ENCODE data around the gene C20orf144. TPM values are rescaled to one million over a fixed set of nuclear protein-coding genes. Genes with fewer than 3 reads are reported as not detected.

C20orf144 gene
- total RNA-seq, 4 donors from 2014 or later = not detected

DNA sequence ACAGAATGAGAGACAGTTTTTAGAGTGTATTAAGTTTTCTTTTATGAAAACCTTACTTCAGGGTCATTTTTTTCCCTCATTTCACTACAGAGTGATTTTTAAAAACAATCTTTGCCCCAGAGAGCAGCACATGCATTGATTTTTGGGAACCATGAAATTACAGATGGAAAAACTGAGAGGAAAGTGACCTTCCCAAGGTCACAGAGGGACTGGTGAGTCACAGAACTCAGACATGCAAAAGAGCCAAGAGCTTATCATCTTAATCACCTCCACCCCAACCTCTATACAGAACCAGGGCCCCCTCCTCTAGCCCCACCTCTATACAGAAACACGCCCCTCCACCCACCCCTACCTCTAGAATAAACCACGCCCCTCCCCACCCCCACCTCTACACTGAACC, 47.3 kb downstream of the C20orf144 start:
- no peak for TF ChIP-seq POLR2A (IDR thresholded peaks at IDR 0.05)
- TF ChIP-seq, protein P1, sequence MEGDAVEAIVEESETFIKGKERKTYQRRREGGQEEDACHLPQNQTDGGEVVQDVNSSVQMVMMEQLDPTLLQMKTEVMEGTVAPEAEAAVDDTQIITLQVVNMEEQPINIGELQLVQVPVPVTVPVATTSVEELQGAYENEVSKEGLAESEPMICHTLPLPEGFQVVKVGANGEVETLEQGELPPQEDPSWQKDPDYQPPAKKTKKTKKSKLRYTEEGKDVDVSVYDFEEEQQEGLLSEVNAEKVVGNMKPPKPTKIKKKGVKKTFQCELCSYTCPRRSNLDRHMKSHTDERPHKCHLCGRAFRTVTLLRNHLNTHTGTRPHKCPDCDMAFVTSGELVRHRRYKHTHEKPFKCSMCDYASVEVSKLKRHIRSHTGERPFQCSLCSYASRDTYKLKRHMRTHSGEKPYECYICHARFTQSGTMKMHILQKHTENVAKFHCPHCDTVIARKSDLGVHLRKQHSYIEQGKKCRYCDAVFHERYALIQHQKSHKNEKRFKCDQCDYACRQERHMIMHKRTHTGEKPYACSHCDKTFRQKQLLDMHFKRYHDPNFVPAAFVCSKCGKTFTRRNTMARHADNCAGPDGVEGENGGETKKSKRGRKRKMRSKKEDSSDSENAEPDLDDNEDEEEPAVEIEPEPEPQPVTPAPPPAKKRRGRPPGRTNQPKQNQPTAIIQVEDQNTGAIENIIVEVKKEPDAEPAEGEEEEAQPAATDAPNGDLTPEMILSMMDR (IDR thresholded peaks at IDR 0.05) = no peak
- Histone ChIP-seq H3K4me1 (peaks cover 0 to 8% (median 0%) of the 10 kb centered on the region in 3 donors), H3K9me3 (no peaks in the 10 kb centered on the region), H3K27ac (no peak overlapping the region), H3K36me3 (peaks cover 0 to 76% (median 0%) of the 10 kb centered on the region in 3 donors), H3K27me3 (no peaks in the 10 kb centered on the region), H3K4me3 (no peak overlapping the region)
- 67% methylated on average over 1 of the region's 2 CpGs; no CpG with 5 or more reads in 1 of the 2 donors for WGBS, 2 donors
- no peak for DNase-seq
- intact Hi-C loops (cut with DNase I) = no loop called here

DNA sequence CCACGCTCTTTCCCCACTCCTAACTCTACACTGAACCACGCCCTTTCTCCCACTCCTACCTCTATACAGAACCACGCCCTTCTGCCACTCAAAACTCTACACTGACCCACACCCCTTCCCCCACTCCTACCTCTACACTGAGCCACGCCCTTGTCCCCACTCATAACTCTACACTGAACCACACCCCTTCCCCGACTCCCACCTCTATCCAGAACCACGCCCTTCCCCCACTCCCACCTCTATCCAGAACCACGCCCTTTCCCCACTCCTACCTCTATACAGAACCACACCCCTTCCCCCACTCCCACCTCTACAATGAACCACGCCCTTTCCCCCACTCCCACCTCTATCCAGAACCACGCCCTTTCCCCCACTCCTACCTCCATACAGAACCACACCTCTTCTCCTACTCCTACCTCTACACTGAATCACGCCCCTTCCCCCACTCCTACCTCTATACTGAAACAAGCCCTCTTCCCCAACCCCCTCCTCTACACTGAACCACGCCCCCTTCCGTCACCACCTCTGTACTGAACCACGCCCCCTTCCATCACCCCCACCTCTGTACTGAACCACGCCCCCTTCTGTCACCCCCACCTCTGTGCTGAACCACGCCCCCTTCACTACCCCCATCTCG, 47.9 kb downstream of the C20orf144 start:
- Histone ChIP-seq H3K27ac (no peak overlapping the region), H3K4me1 (peaks cover 0 to 8% (median 0%) of the 10 kb centered on the region in 3 donors), H3K27me3 (no peaks in the 10 kb centered on the region), H3K4me3 (no peak overlapping the region), H3K9me3 (no peaks in the 10 kb centered on the region), H3K36me3 (peaks cover 0 to 82% (median 0%) of the 10 kb centered on the region in 3 donors)
- 77 to 78% methylated on average over 16 of the region's 16 CpGs for WGBS, 2 donors
- no peak for DNase-seq
- intact Hi-C loops (cut with DNase I) = no loop called here
- no peak for TF ChIP-seq POLR2A (IDR thresholded peaks at IDR 0.05)
- TF ChIP-seq, protein P1 (IDR thresholded peaks at IDR 0.05) = no peak

DNA sequence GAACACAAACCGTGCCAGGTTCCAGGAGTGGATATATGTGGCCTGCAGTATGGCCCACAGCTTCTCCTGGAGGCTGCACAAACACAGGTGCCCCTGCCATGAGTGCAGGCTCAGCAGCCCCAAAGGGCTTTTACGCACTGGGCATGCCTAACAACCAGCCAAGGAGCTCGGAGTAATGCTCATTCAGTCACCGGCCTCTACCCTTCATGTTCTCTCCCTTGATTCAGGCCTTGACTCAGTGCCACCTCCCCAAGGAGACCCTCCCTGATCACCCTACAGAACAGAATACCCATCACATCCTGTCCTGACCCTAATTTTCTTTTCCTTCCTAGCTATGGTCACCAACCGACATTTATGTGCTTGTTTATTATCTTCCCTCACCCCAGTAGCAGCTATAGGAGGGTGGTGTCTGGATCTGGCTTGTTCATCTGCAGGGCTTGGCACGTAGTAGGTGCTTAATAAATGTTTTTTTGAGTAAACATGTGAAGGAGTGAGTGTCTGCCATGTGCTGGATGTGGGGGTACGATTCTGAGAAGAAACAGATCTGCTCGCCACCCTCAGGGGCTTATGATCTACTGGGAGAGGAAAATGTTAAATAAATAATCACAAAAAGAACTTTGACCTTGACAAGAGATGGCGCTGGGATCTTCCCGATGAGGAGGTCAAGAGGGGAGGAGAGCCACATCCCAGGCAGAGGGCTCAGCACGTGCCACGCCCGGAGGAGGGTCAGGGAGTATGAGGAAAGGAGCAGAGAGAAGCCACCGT, 48.7 kb downstream of the C20orf144 start:
- WGBS, 2 donors = 80 to 81% methylated on average over 12 to 13 of the region's 14 CpGs
- Histone ChIP-seq H3K27me3 (no peaks in the 10 kb centered on the region), H3K36me3 (peaks cover 0 to 85% (median 0%) of the 10 kb centered on the region in 3 donors), H3K4me3 (no peak overlapping the region), H3K27ac (no peak overlapping the region), H3K9me3 (no peaks in the 10 kb centered on the region), H3K4me1 (peaks cover 0 to 8% (median 0%) of the 10 kb centered on the region in 3 donors)
- TF ChIP-seq POLR2A (IDR thresholded peaks at IDR 0.05) = no peak
- TF ChIP-seq, protein P1 (IDR thresholded peaks at IDR 0.05) = no peak
- DNase-seq = no peak
- intact Hi-C loops (cut with DNase I) = no loop called here

DNA sequence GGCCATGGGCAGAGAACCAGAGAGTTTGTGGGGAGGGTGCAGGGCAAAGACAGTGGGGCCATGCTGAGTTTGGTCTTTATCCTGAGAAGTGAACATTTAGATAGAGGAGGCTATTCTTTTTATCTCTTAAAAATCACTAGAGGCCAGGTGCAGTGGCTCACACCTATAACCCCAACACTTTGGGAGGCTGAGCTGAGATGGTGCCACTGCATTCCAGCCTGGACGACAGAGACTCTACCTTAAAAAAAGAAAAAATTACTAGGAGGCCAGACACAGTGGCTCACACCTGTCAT, 49.3 kb downstream of the C20orf144 start:
- TF ChIP-seq, protein P1 (IDR thresholded peaks at IDR 0.05) = no peak
- TF ChIP-seq POLR2A (IDR thresholded peaks at IDR 0.05) = no peak
- 60% methylated on average over 1 of the region's 1 CpG; no CpG with 5 or more reads in 1 of the 2 donors for WGBS, 2 donors
- Histone ChIP-seq H3K36me3 (peaks cover 0 to 80% (median 0%) of the 10 kb centered on the region in 3 donors), H3K9me3 (no peaks in the 10 kb centered on the region), H3K27ac (no peak overlapping the region), H3K27me3 (no peaks in the 10 kb centered on the region), H3K4me1 (peaks cover 0 to 8% (median 0%) of the 10 kb centered on the region in 3 donors), H3K4me3 (no peak overlapping the region)
- intact Hi-C loops (cut with DNase I) = no loop called here
- DNase-seq = no peak

Other genes starting within 250 kb of the C20orf144 start
- 10 to 100 TPM in 3 of 4 donors, 1 to 10 TPM in 1; 6.3 to 27.3 (median 14.0) TPM for gene SNTA1, start 218.6 kb upstream of the C20orf144 start, total RNA-seq
- gene CBFA2T2, start 172.2 kb upstream of the C20orf144 start, total RNA-seq = 10 to 100 TPM; 10.5 to 15.6 (median 10.8) TPM
- gene ACTL10, start 4.6 kb downstream of the C20orf144 start, total RNA-seq = 1 to 10 TPM; 1.8 to 4.4 (median 3.5) TPM
- 10 to 100 TPM; 12.6 to 25.9 (median 19.1) TPM for gene NECAB3, start 12.1 kb downstream of the C20orf144 start, total RNA-seq
- gene E2F1, start 24.1 kb downstream of the C20orf144 start, total RNA-seq = 1 to 10 TPM; 2.1 to 4.8 (median 3.1) TPM
- gene PXMP4, start 58.0 kb downstream of the C20orf144 start, total RNA-seq = 10 to 100 TPM in 2 of 4 donors, 1 to 10 TPM in 2; 3.4 to 11.7 (median 7.6) TPM
- 1 to 10 TPM; 1.7 to 4.0 (median 3.2) TPM for gene ZNF341, start 69.7 kb downstream of the C20orf144 start, total RNA-seq
- gene CHMP4B, start 149.0 kb downstream of the C20orf144 start, total RNA-seq = 100 to 1,000 TPM in 2 of 4 donors, 10 to 100 TPM in 2; 77.2 to 147 (median 107) TPM

Measured in esophagus squamous epithelium (tissue), 5 donors.